Keratinocyte (primary cell): ENCODE measurements around the gene VASN. TPM values are rescaled to one million over a fixed set of nuclear protein-coding genes. Genes with fewer than 3 reads are reported as not detected.

Experiments
- DNase-seq: peaks from one replicate; pipeline ENCODE4 v3.0.0-alpha.2; 2011; ENCODE audit warnings: low read depth, missing footprints, low spot score
- FAIRE-seq: peaks from 2 replicates; lab custom pipeline; 2011; peaks lifted over from hg19 to GRCh38; lab: Jason Lieb, UNC
- H2AFZ ChIP-seq: 2 replicates; pipeline ENCODE4 v1.6.0; 2012; ENCODE audit warnings: low read length, control low read depth, inconsistent platforms; ENCODE audit not compliant: control insufficient read depth
- H3K27ac ChIP-seq: 2 replicates; pipeline ENCODE4 v1.5.1; 2011; ENCODE audit warnings: low read length; ENCODE audit not compliant: control insufficient read depth, insufficient read depth
- H3K27me3 ChIP-seq: 3 replicates; pipeline ENCODE4 v1.6.0; 2011; ENCODE audit warnings: low read length; ENCODE audit not compliant: control insufficient read depth, insufficient read depth; ENCODE audit errors: extremely low read depth
- H3K36me3 ChIP-seq, 2 experiments: 2 replicates in 1 of 2; 3 replicates in 1 of 2; pipeline ENCODE4 v1.5.1; 2011; ENCODE audit warnings: low read length in 2 of 2, mild to moderate bottlenecking in 1 of 2; ENCODE audit not compliant: control insufficient read depth in 2 of 2, insufficient read depth in 2 of 2; ENCODE audit errors: extremely low read depth in 1 of 2
- H3K4me1 ChIP-seq: 3 replicates; pipeline ENCODE4 v1.5.1; 2011; ENCODE audit warnings: low read length; ENCODE audit not compliant: control insufficient read depth, insufficient read depth; ENCODE audit errors: extremely low read depth
- H3K4me2 ChIP-seq: 3 replicates; pipeline ENCODE4 v1.6.0; 2011; ENCODE audit warnings: low read depth, low read length; ENCODE audit not compliant: control insufficient read depth, insufficient read depth; ENCODE audit errors: extremely low read depth
- H3K4me3 ChIP-seq, 3 experiments: fragments of 200-600 bp in 1 of 3; sonication (generic) in 1 of 3; 2 replicates in 2 of 3; 3 replicates in 1 of 3; pipeline ENCODE4 v1.5.1; 2011 to 2016; ENCODE audit warnings: low read length in 3 of 3, mild to moderate bottlenecking in 3 of 3, control low read depth in 2 of 3, inconsistent platforms in 1 of 3, low read depth in 1 of 3, mixed read lengths in 1 of 3, mixed run types in 1 of 3, moderate library complexity in 1 of 3; ENCODE audit not compliant: control insufficient read depth in 2 of 3, insufficient read depth in 2 of 3; ENCODE audit errors: extremely low read depth in 1 of 3
- H3K79me2 ChIP-seq: 2 replicates; pipeline ENCODE4 v1.6.0; 2012; ENCODE audit warnings: low read length; ENCODE audit not compliant: control insufficient read depth, insufficient read depth
- H3K9ac ChIP-seq: 3 replicates; pipeline ENCODE4 v1.6.0; 2011; ENCODE audit warnings: low read length; ENCODE audit not compliant: control insufficient read depth, insufficient read depth; ENCODE audit errors: extremely low read depth
- H3K9me1 ChIP-seq: 3 replicates; pipeline ENCODE4 v1.6.0; 2011; ENCODE audit warnings: low read length; ENCODE audit not compliant: control insufficient read depth, insufficient read depth; ENCODE audit errors: extremely low read depth
- H3K9me3 ChIP-seq: 2 replicates; pipeline ENCODE4 v1.5.1; 2012; ENCODE audit warnings: low read depth, low read length; ENCODE audit not compliant: control insufficient read depth
- H4K20me1 ChIP-seq: 3 replicates; pipeline ENCODE4 v1.6.0; 2011; ENCODE audit warnings: low read length; ENCODE audit not compliant: control insufficient read depth, insufficient read depth; ENCODE audit errors: extremely low read depth
- EZH2 ChIP-seq: IDR thresholded peaks from one replicate; pipeline ENCODE4 v1.6.1; 2012; ENCODE audit warnings: inconsistent platforms, mild to moderate bottlenecking, low read length, moderate library complexity
- dilution Hi-C: fragments of 300-500 bp; cut with MboI; formaldehyde crosslinking; loops from one replicate; pipeline ENCODE4 v1.7.0; 2020; ENCODE audit warnings: low sequenced_read_pairs; ENCODE audit not compliant: extremely low pct_ligation_motif_present
- polyA plus RNA-seq, 5 experiments: library from polyadenylated mRNA; depleted of rRNA in 3 of 5; stranded (reverse) in 3 of 5; stranded (forward) in 1 of 5; unstranded in 1 of 5; fragments of >200 nt; gene quantifications; 1 replicate in 1 of 5; 2 replicates in 3 of 5; 3 replicates in 1 of 5; pipeline versions ENCODE4 v1.2.1 to v1.2.3, GENCODE V29; 2011 to 2012; ENCODE audit warnings: missing spikeins in 2 of 5, low read depth in 1 of 5, low replicate concordance in 1 of 5
- TF ChIP-seq, protein P1 (sequence below), 3 experiments: IDR thresholded peaks in 1 of 3; conservative IDR thresholded peaks in 1 of 3; optimal IDR thresholded peaks in 1 of 3; 2 replicates in 2 of 3; 3 replicates in 1 of 3; pipeline versions ENCODE3 to v1.5.1; 2011; ENCODE audit warnings: low read length in 3 of 3, mild to moderate bottlenecking in 3 of 3, moderate library complexity in 2 of 3, control low read depth in 1 of 3, inconsistent platforms in 1 of 3; ENCODE audit not compliant: insufficient read depth in 2 of 3; ENCODE audit errors: extremely low read depth in 1 of 3

VASN gene
- polyA plus RNA-seq, 1 donor (not counting 4 experiments of a cell fraction or from before 2014, with no cell fraction given), result 0.37 TPM

- dilution Hi-C loops, result no loop called here
- Histone ChIP-seq H3K79me2 (no peaks in the 10 kb centered on the region), H3K27ac (peak overlapping the region; percentile 2), H3K36me3 (no peaks in the 10 kb centered on the region), H3K9me3 (no peaks in the 10 kb centered on the region), H3K4me2 (peak overlapping the region; percentile 80), H3K4me1 (peaks cover 37% of the 10 kb centered on the region), H3K4me3 (peak overlapping the region; percentile 35 to 65 (median 56)), H2AFZ (no peak overlapping the region), H3K9ac (peak overlapping the region; percentile 44), H3K27me3 (no peaks in the 10 kb centered on the region), H4K20me1 (peaks cover 3% of the 10 kb centered on the region), H3K9me1 (peaks cover 3% of the 10 kb centered on the region)
- DNase-seq (no peak), FAIRE-seq (no peak)
- TF ChIP-seq, protein P1, sequence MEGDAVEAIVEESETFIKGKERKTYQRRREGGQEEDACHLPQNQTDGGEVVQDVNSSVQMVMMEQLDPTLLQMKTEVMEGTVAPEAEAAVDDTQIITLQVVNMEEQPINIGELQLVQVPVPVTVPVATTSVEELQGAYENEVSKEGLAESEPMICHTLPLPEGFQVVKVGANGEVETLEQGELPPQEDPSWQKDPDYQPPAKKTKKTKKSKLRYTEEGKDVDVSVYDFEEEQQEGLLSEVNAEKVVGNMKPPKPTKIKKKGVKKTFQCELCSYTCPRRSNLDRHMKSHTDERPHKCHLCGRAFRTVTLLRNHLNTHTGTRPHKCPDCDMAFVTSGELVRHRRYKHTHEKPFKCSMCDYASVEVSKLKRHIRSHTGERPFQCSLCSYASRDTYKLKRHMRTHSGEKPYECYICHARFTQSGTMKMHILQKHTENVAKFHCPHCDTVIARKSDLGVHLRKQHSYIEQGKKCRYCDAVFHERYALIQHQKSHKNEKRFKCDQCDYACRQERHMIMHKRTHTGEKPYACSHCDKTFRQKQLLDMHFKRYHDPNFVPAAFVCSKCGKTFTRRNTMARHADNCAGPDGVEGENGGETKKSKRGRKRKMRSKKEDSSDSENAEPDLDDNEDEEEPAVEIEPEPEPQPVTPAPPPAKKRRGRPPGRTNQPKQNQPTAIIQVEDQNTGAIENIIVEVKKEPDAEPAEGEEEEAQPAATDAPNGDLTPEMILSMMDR (optimal IDR thresholded peaks at IDR 0.05 in 1 of 3, IDR thresholded peaks at IDR 0.05 in 1 of 3, conservative IDR thresholded peaks at IDR 0.05 in 1 of 3; ENCODE audit: extremely low read depth in 1 of 3, insufficient read depth in 2 of 3, low read length in 3 of 3), result no peak
- no peak for TF ChIP-seq EZH2
These were observed 1.1 kb downstream of the VASN start for GRCh38 chr16:4372578-4373355.

DNA sequence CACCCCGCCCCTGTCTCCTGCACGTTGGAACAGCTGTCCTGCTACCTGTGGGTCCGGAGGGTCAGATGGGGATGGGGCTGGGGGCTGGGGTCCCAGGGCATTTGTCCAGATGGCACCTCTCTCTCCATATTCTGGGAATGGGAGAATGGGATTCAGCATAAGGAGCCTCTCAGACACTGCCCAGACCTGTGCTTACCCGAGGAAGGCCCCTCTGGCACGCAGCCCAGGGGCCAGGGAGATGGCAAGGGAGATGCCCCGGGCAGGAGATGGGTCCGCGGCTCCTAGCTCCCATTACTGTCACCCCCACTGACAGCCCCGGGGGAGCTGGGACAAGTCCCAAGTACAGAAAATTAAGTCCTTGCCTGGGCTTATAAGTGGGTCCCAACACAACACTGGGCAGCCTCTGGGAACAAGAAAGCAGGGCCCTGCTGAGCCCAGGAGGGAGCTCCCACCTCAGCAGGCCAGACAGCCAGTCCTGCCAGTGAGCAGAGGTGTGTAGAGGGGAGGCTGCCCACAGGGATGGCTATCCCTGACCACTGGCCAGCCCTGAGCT lies 1.8 kb downstream of the VASN start:
- Histone ChIP-seq H3K9me3 (no peaks in the 10 kb centered on the region), H2AFZ (no peak overlapping the region), H3K27ac (peak overlapping the region; percentile 2), H4K20me1 (peaks cover 3% of the 10 kb centered on the region), H3K9me1 (peaks cover 3% of the 10 kb centered on the region), H3K27me3 (no peaks in the 10 kb centered on the region), H3K9ac (peak overlapping the region; percentile 60), H3K79me2 (no peaks in the 10 kb centered on the region), H3K4me3 (no peak overlapping the region), H3K4me2 (peak overlapping the region; percentile 80), H3K36me3 (no peaks in the 10 kb centered on the region), H3K4me1 (peaks cover 37% of the 10 kb centered on the region)
- TF ChIP-seq, protein P1 (optimal IDR thresholded peaks at IDR 0.05 in 1 of 3, IDR thresholded peaks at IDR 0.05 in 1 of 3, conservative IDR thresholded peaks at IDR 0.05 in 1 of 3; ENCODE audit: extremely low read depth in 1 of 3, insufficient read depth in 2 of 3, low read length in 3 of 3), result no peak
- no peak for TF ChIP-seq EZH2
- FAIRE-seq, result no peak
- dilution Hi-C loops, result no loop called here
- no peak for DNase-seq
